Left ventricle myocardium inferior (tissue), 1 donor: ENCODE measurements around the gene ENDOV. TPM values are rescaled to one million over a fixed set of nuclear protein-coding genes. Genes with fewer than 3 reads are reported as not detected.

Experiments
- DNase-seq: peaks from one replicate; pipeline ENCODE4 v3.0.0-alpha.2; 2020
- H3K27ac ChIP-seq: fragments of 200-600 bp; replicated peaks from 2 replicates; pipeline ENCODE4 v1.8.0; 2021
- H3K27me3 ChIP-seq: fragments of 200-600 bp; 2 replicates; pipeline ENCODE4 v1.8.0; 2021; ENCODE audit warnings: low read depth
- H3K36me3 ChIP-seq: fragments of 200-600 bp; 2 replicates; pipeline ENCODE4 v1.8.0; 2021
- H3K4me1 ChIP-seq: fragments of 200-600 bp; 2 replicates; pipeline ENCODE4 v1.8.0; 2021
- H3K4me3 ChIP-seq: fragments of 200-600 bp; 2 replicates; pipeline ENCODE4 v1.8.0; 2021; ENCODE audit warnings: mild to moderate bottlenecking, moderate library complexity
- H3K9me3 ChIP-seq: fragments of 200-600 bp; replicated peaks from 2 replicates; pipeline ENCODE4 v1.8.0; 2021
- CTCF ChIP-seq: fragments of 200-600 bp; IDR thresholded peaks from 2 replicates; pipeline ENCODE4 v1.8.0; 2021; ENCODE audit warnings: antibody characterized with exemption, mild to moderate bottlenecking, borderline replicate concordance
- intact Hi-C: fragments of 100-400 bp; cut with micrococcal nuclease; formaldehyde crosslinking; loops from one replicate; pipeline ENCODE4 v1.11.0; 2022
- total RNA-seq: library from RNA; stranded (reverse); fragmentation: NEBNext Ultra II Directional; extraction: Animal tissue kit (Norgen Biotek cat#: 25700); gene quantifications from one replicate; pipeline ENCODE4 v1.2.1, GENCODE V29; 2021
- donor health status: DM: no; HTN: yes; CAD: no; lungs with severe emphysema.

Gene ENDOV
- total RNA-seq, 1 donor from 2014 or later: 11.3 TPM

- H3K9me3 ChIP-seq: no peaks in the 10 kb centered on the region
- H3K36me3 ChIP-seq: no peaks in the 10 kb centered on the region
- no peak for DNase-seq
- H3K27ac ChIP-seq: no peak overlapping the region
- no peak overlapping the region for H3K4me3 ChIP-seq
- intact Hi-C loops: no loop called here
- TF ChIP-seq CTCF: no peak
- H3K27me3 ChIP-seq: no peaks in the 10 kb centered on the region
- no peaks in the 10 kb centered on the region for H3K4me1 ChIP-seq
Measured at GRCh38 chr17:80442323-80442659, 27.3 kb downstream of the ENDOV start.

GRCh38 chr17:80442764-80443163 is 27.8 kb downstream of the ENDOV start:
- no peak for DNase-seq
- H3K9me3 ChIP-seq: no peaks in the 10 kb centered on the region
- TF ChIP-seq CTCF: no peak
- no peak overlapping the region for H3K4me3 ChIP-seq
- no peaks in the 10 kb centered on the region for H3K4me1 ChIP-seq
- H3K27ac ChIP-seq: no peak overlapping the region
- no peaks in the 10 kb centered on the region for H3K27me3 ChIP-seq
- no peaks in the 10 kb centered on the region for H3K36me3 ChIP-seq
- intact Hi-C loops: no loop called here

- intact Hi-C loops: no loop called here
- no peaks in the 10 kb centered on the region for H3K4me1 ChIP-seq
- DNase-seq: no peak
- H3K36me3 ChIP-seq: no peaks in the 10 kb centered on the region
- no peak for TF ChIP-seq CTCF
- H3K9me3 ChIP-seq: no peaks in the 10 kb centered on the region
- no peak overlapping the region for H3K27ac ChIP-seq
- no peaks in the 10 kb centered on the region for H3K27me3 ChIP-seq
- no peak overlapping the region for H3K4me3 ChIP-seq
Measured at GRCh38 chr17:80443498-80443897, 28.5 kb downstream of the ENDOV start.

- no peak for DNase-seq
- TF ChIP-seq CTCF: no peak
- Histone ChIP-seq H3K27ac (no peak overlapping the region), H3K27me3 (no peaks in the 10 kb centered on the region), H3K36me3 (no peaks in the 10 kb centered on the region), H3K4me3 (no peak overlapping the region), H3K9me3 (no peaks in the 10 kb centered on the region), H3K4me1 (no peaks in the 10 kb centered on the region)
- intact Hi-C loops: no loop called here
Measured at GRCh38 chr17:80443916-80444643, 29.1 kb downstream of the ENDOV start.

GRCh38 chr17:80444644-80444979 is 29.6 kb downstream of the ENDOV start:
- TF ChIP-seq CTCF: no peak
- no peaks in the 10 kb centered on the region for H3K27me3 ChIP-seq
- no peak overlapping the region for H3K4me3 ChIP-seq
- intact Hi-C loops: no loop called here
- no peaks in the 10 kb centered on the region for H3K36me3 ChIP-seq
- H3K9me3 ChIP-seq: no peaks in the 10 kb centered on the region
- no peaks in the 10 kb centered on the region for H3K4me1 ChIP-seq
- no peak for DNase-seq
- H3K27ac ChIP-seq: no peak overlapping the region
